HL-60 (cell line): ENCODE results near the gene MDH2.
"Not testable (repeated sequence)": the region's sequence is repeated elsewhere in the genome, so short reads cannot be mapped to it uniquely, and the experiment has no call there.

ENCODE experiments used
- GABPA ChIP-seq: IDR thresholded peaks from 2 replicates; pipeline ENCODE4 v1.6.1; 2012; ENCODE audit warnings: low read depth
- POLR2AphosphoS5 ChIP-seq: IDR thresholded peaks from 2 replicates; pipeline ENCODE4 v1.6.1; 2012; ENCODE audit warnings: low read depth
- TF ChIP-seq, protein P1 (sequence below): IDR thresholded peaks from one replicate; pipeline ENCODE4 v1.5.1; 2011; ENCODE audit warnings: low read length, control low read depth, inconsistent platforms; ENCODE audit not compliant: insufficient read depth

DNA sequence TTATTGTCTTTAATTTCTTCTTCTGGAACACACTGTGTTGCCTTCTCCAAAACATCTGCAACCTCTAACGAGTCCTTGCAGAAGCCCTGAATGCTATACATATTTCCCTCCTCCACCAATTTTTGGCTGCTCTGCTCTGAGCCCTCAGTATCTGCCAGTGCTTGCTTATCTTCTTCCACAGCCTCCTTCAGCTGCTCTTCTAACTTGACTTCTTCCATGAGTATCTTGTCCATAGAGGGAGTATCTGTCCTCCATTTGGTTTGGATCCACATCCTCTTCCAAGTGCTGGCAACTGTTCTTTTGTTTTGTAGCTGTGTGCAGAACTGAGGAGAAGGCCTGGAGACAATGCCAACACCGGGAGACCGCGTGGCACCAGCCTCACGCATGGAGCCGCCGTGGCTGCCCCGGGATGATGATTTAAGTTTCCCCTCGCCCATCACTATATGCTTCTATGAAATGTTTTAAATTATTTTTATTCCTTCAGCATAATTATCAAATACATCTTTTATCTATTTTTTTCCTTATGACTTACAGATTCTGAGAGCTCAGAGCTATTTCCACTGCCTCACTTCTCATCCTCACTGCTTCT lies 65.2 kb downstream of the MDH2 start:
- TF ChIP-seq, protein P1, sequence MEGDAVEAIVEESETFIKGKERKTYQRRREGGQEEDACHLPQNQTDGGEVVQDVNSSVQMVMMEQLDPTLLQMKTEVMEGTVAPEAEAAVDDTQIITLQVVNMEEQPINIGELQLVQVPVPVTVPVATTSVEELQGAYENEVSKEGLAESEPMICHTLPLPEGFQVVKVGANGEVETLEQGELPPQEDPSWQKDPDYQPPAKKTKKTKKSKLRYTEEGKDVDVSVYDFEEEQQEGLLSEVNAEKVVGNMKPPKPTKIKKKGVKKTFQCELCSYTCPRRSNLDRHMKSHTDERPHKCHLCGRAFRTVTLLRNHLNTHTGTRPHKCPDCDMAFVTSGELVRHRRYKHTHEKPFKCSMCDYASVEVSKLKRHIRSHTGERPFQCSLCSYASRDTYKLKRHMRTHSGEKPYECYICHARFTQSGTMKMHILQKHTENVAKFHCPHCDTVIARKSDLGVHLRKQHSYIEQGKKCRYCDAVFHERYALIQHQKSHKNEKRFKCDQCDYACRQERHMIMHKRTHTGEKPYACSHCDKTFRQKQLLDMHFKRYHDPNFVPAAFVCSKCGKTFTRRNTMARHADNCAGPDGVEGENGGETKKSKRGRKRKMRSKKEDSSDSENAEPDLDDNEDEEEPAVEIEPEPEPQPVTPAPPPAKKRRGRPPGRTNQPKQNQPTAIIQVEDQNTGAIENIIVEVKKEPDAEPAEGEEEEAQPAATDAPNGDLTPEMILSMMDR: not testable (repeated sequence)
- TF ChIP-seq POLR2AphosphoS5, GABPA: not testable (repeated sequence)
